Measurements from ENCODE around the gene TSPAN18.

DNA sequence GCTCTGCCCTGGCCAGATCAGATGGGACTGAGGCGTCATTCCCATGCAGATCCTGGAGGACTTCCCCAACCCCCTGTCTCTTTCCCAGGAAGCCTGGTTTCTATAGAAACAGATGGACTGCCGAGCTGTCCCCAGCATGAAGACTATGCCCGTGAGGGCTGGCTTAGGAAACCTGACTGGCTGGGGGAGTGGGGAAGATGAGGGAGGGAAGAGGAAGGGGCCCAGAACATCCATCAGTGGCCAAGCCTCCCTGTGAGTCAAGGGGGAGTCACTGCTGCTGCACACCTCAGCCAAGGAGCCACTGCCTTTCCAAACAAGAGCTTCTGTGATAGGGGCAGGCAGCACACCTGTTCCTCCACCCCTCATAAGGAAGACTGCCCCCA, 218.1 kb downstream of the TSPAN18 start:
- TF ChIP-seq, protein P1, sequence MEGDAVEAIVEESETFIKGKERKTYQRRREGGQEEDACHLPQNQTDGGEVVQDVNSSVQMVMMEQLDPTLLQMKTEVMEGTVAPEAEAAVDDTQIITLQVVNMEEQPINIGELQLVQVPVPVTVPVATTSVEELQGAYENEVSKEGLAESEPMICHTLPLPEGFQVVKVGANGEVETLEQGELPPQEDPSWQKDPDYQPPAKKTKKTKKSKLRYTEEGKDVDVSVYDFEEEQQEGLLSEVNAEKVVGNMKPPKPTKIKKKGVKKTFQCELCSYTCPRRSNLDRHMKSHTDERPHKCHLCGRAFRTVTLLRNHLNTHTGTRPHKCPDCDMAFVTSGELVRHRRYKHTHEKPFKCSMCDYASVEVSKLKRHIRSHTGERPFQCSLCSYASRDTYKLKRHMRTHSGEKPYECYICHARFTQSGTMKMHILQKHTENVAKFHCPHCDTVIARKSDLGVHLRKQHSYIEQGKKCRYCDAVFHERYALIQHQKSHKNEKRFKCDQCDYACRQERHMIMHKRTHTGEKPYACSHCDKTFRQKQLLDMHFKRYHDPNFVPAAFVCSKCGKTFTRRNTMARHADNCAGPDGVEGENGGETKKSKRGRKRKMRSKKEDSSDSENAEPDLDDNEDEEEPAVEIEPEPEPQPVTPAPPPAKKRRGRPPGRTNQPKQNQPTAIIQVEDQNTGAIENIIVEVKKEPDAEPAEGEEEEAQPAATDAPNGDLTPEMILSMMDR (IDR thresholded peaks at IDR 0.05): no peak
- no peak for TF ChIP-seq POLR2A (IDR thresholded peaks at IDR 0.05)

Measured in ovary (tissue), 3 donors.